ENCODE results near the gene TMEM132A.
A peak's percentile ranks its signal among the peaks of the same experiment; 100 is the strongest.

The TMEM132A gene

GRCh38 chr11:60924110-60924905 is at the start of gene TMEM132A:
TMEM132A (plus strand) TSS chr11:60924460; CDS start chr11:60924634, 174 bp downstream.
- intact Hi-C loops (cut with DNase I), result loop anchor here (5.0 to 10.0 kb wide), 2 partner anchors 113 to 210 kb away; no protein-coding TSS in a partner anchor
- DNase-seq, result peak; percentile 81 to 98 (median 88)

- intact Hi-C loops (cut with DNase I), result no loop called here
- DNase-seq, result no peak
Measured at GRCh38 chr11:60875366-60876167, 48.7 kb upstream of the TMEM132A start.

- DNase-seq, result peak in 1 of 10 donors; percentile 74
- intact Hi-C loops (cut with DNase I), result no loop called here
Measured at GRCh38 chr11:60876168-60876485, 48.1 kb upstream of the TMEM132A start.

- intact Hi-C loops (cut with DNase I), result no loop called here
- no peak for DNase-seq
Measured at GRCh38 chr11:60878245-60879101, 45.8 kb upstream of the TMEM132A start.

GRCh38 chr11:60879104-60879503 is 45.2 kb upstream of the TMEM132A start:
- DNase-seq, result no peak
- intact Hi-C loops (cut with DNase I), result no loop called here

GRCh38 chr11:60879971-60880588 is 44.2 kb upstream of the TMEM132A start:
- intact Hi-C loops (cut with DNase I), result no loop called here
- no peak for DNase-seq

- intact Hi-C loops (cut with DNase I), result no loop called here
- no peak for DNase-seq
Measured at GRCh38 chr11:60880643-60881282, 43.5 kb upstream of the TMEM132A start.

- DNase-seq, result peak in 3 of 10 donors; percentile 38 to 89 (median 55)
- intact Hi-C loops (cut with DNase I), result loop anchor here (1.0 kb wide), 1 partner anchor 56 kb away; no protein-coding TSS in a partner anchor
Measured at GRCh38 chr11:60887556-60887955, 36.7 kb upstream of the TMEM132A start.

GRCh38 chr11:60889869-60890311 is 34.4 kb upstream of the TMEM132A start:
- DNase-seq, result no peak
- intact Hi-C loops (cut with DNase I), result loop anchor here (10.0 kb wide), 1 partner anchor 115 kb away; no protein-coding TSS in a partner anchor

- intact Hi-C loops (cut with DNase I), result loop anchor here (10.0 kb wide), 1 partner anchor 116 kb away; no protein-coding TSS in a partner anchor
- no peak for DNase-seq
Measured at GRCh38 chr11:60890696-60891095, 33.6 kb upstream of the TMEM132A start.

- no peak for DNase-seq
- intact Hi-C loops (cut with DNase I), result loop anchor here (10.0 kb wide), 1 partner anchor 116 kb away; no protein-coding TSS in a partner anchor
Measured at GRCh38 chr11:60891103-60891741, 33.0 kb upstream of the TMEM132A start.

- DNase-seq, result no peak
- intact Hi-C loops (cut with DNase I), result loop anchor here (10.0 kb wide), 1 partner anchor 121 kb away; no protein-coding TSS in a partner anchor
Measured at GRCh38 chr11:60895687-60896086, 28.6 kb upstream of the TMEM132A start.

- DNase-seq, result no peak
- intact Hi-C loops (cut with DNase I), result loop anchor here (10.0 kb wide), 1 partner anchor 123 kb away; no protein-coding TSS in a partner anchor
Measured at GRCh38 chr11:60897496-60897895, 26.8 kb upstream of the TMEM132A start.

- intact Hi-C loops (cut with DNase I), result loop anchor here (1.0 to 10.0 kb wide), 2 partner anchors 68 to 124 kb away; no protein-coding TSS in a partner anchor
- no peak for DNase-seq
Measured at GRCh38 chr11:60899046-60899936, 25.0 kb upstream of the TMEM132A start.

GRCh38 chr11:60899977-60900376 is 24.3 kb upstream of the TMEM132A start:
- no peak for DNase-seq

GRCh38 chr11:60900673-60901404 is 23.4 kb upstream of the TMEM132A start:
- DNase-seq, result peak in 8 of 10 donors; percentile 63 to 95 (median 82)
- intact Hi-C loops (cut with DNase I), result no loop called here

More at GRCh38 chr11:60899977-60900376, 24.3 kb upstream of the TMEM132A start:
- intact Hi-C loops (cut with DNase I), result loop anchor here (1.0 to 10.0 kb wide), 2 partner anchors 69 to 125 kb away; no protein-coding TSS in a partner anchor

- intact Hi-C loops (cut with DNase I), result no loop called here
- peak in 4 of 10 donors; percentile 25 to 90 (median 70) for DNase-seq
Measured at GRCh38 chr11:60902625-60903024, 21.6 kb upstream of the TMEM132A start.
